NCI-H2107 treated with DMSO at 0.1 percent for 48 hours (cell line): ENCODE results near the gene PRLH.
A peak's percentile ranks its signal among the peaks of the same experiment; 100 is the strongest.
"Not testable (repeated sequence)": the region's sequence is repeated elsewhere in the genome, so short reads cannot be mapped to it uniquely, and the experiment has no call there.

ENCODE experiments used
- DNase-seq: peaks from one replicate; lab custom pipeline; 2025; ENCODE audit not compliant: unreplicated experiment; lab: John Stamatoyannopoulos, UW

The PRLH gene

DNA sequence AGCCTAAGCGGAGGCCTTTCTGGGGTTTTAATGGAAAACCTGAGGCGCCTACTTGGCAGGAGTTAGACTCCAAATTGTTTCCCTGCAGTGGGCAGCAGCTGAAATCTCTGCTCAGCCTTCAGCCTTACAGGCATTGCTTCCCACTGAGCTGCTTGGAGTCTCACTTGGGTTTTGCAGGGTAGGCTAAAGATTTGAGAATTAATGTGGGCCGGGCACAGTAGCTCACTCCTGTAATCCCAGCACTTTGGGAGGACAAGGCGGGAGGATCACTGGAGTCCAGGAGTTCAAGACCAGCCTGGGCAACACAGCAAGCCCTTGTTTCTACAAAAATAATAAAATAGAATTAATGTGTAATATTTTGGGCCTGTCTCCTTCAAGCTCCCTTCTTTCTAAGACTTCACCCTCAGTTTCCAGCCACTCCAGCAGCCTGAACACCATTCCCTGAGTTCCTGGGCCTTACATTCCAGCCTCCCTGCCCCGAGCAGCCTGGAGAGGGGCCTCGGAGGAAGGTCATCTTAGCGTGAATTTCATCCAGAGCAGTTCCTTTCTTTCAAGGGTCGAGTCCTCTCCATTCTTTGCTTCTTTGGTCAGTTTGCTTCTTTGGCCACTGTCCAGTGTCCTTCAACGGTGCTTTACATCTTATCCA, 33.2 kb downstream of the PRLH start:
- no peak for DNase-seq

DNA sequence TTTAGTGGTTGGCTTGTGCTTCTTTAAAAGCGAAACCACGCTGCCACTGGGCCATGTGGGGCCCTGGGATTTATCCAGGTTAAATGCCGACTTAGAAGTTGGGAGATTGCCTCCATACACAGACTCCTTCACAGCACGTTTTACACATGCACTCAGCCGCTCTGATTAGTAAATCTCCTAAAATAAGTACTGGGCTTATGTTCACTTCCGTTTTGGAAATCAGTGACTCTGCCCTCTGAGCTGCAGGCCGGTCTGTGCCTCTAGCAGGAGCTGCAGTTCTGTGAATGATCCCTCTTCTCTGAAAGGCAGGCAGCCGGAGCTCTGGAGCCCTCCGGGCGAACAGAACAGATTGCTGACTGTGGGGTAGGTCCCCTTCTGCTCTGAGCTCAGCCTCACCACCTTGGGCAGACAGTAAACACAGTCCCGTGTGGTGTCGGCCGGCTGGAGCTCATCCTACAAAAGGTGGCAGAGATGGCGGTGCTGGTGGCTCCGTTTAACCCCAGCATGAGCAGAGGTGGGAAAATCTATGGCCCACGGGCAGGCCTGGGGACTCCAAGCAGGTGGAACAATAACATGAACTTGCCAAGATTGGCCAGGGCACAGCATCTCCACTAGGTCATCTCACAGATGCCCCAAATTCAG, 34.0 kb downstream of the PRLH start:
- no peak for DNase-seq

GRCh38 chr2:237601453-237602116, 35.2 kb downstream of the PRLH start:
- DNase-seq: no peak

DNA sequence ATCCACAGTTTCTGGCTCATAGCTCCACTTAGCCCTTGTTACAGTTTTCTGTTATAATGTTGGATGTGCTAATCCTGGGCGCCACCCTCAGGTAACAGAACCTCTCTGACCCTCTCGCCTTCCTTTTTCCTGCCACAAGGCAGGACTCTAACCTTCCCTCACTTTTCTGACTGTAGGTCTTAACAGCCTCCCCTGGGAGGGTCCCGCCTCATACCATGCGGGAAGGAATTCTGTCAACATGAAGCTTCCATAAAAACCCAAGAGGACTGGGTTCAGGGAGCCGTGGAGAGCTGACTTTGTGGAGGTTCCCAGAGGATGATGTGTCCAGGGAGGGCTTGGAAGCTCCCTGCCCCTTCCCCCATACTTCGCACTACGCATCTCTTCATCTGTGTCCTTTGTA, 36.0 kb downstream of the PRLH start:
- no peak for DNase-seq

- DNase-seq: no peak
Observed at GRCh38 chr2:237603049-237603717, 36.8 kb downstream of the PRLH start.

DNA sequence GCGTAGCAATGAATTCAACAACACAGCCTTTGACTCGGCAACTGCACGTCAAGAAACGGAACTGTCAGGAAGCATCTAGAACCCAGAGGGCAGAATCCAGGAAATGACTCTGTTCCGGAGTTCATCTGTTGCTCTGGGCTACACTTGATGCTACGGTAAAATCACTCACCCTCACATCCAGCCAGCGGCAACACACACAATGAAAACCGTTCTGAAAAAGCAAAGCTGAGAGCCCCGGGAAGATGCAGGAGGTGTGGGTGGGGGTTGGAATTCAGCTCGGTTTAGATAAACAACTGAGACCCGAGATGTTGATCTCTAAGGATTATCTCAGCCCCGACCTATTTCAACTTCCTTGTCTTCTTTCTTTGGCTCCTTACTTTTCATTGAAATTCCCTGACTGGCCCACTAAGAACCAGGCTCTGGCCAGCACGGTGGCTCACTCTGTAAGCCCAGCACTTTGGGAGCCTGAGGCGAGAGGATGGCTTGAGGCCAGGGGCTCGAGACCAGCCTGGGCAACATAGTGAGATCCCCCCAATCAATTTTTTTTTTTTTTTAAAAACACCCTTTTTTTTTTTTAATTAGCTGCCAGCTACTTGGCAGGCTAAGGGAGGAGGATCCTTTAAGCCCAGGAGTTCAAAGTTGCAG, 37.5 kb downstream of the PRLH start:
- no peak for DNase-seq

DNA sequence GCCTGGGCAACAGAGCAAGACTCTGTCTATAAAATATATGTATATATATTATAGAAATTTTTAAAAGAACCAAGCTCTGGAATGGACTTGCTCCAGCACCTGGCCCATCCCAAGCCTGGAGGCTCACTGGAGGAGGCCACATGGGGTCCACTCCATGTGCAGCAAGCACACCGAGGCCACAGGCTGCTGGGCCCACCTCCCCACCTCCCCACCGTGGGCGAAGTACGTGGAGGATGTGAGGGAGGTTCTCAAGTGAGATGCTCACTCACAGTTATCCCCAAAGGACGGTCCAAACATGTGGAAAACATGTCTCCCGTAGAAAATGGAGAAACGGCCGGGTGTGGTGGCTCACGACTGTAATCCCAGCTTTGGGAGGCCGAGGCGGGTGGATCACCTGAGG, 38.0 kb downstream of the PRLH start:
- DNase-seq: no peak

DNA sequence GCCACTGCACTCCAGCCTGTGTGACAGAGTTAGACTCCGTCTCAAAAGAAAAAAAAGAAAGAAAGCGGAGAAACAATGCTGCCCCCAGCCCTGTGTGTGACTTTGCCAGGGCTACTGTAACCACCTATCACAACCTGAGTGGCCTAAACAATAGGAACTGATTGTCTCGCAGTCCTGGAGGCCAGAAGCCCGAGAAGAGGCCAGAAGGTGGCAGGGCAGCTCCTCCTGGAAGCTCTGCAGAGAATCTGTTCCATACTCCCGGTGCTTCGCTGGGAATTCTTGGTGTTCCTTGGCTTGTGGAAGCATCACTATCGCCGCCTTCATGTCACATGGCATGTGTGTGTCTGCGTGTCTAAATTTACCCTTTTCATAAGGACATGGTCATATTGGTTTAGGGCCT, 38.6 kb downstream of the PRLH start:
- no peak for DNase-seq

- not testable (repeated sequence) for DNase-seq
Observed at GRCh38 chr2:237606522-237606921, 40.1 kb downstream of the PRLH start.

- no peak for DNase-seq
Observed at GRCh38 chr2:237612527-237613357, 46.4 kb downstream of the PRLH start.

GRCh38 chr2:237613679-237614078, 47.3 kb downstream of the PRLH start:
- DNase-seq: no peak

DNA sequence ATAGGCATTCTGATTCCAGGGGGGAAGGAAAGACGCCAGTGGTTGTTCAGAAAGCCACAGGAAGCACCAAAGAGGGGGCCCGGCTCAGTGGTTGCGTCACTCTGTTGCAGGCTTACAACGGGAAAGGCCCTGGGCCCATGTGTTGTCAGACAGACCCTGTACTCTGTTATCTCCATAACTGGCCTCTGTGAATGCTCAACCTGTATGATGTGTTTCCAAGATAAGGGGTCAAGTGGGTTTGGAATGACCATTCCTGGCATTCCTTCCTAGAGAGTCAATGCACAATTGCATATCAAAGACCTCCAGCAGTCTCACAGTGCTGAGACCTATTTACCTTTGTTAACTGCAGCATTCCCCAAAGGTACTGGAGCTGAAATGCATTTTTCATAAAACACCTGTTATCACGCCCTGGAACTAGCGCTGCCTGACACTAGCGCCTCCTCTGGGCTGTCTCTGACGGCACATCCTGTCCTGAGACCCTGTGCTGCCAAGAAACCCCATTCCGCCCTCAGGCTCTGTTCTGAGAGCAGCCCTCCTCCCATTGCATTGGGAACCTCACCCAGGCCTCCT, 47.9 kb downstream of the PRLH start:
- peak; percentile 65 for DNase-seq

- no peak for DNase-seq
Observed at GRCh38 chr2:237615631-237616249, 49.4 kb downstream of the PRLH start.

GRCh38 chr2:237616373-237616733, 50.0 kb downstream of the PRLH start:
- DNase-seq: no peak
